Measurements from ENCODE around the gene CANT1.

The CANT1 gene

GRCh38 chr17:79017546-79018369 is 8.2 kb upstream of the CANT1 start:
- Mint-ChIP-seq H3K9me3 (peaks cover 42% of the 10 kb centered on the region), H3K27ac (no peak overlapping the region), H3K4me3 (no peak overlapping the region), H3K4me1 (peaks cover 13% of the 10 kb centered on the region), H3K27me3 (ENCODE audit: low read depth, poor library complexity) (peaks cover 52% of the 10 kb centered on the region), H3K36me3 (ENCODE audit: low read depth) (no peaks in the 10 kb centered on the region)
- no peak for DNase-seq
- TF ChIP-seq, protein P1, sequence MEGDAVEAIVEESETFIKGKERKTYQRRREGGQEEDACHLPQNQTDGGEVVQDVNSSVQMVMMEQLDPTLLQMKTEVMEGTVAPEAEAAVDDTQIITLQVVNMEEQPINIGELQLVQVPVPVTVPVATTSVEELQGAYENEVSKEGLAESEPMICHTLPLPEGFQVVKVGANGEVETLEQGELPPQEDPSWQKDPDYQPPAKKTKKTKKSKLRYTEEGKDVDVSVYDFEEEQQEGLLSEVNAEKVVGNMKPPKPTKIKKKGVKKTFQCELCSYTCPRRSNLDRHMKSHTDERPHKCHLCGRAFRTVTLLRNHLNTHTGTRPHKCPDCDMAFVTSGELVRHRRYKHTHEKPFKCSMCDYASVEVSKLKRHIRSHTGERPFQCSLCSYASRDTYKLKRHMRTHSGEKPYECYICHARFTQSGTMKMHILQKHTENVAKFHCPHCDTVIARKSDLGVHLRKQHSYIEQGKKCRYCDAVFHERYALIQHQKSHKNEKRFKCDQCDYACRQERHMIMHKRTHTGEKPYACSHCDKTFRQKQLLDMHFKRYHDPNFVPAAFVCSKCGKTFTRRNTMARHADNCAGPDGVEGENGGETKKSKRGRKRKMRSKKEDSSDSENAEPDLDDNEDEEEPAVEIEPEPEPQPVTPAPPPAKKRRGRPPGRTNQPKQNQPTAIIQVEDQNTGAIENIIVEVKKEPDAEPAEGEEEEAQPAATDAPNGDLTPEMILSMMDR (IDR thresholded peaks at IDR 0.05) = no peak

- no peak overlapping the region for H3K4me3 Mint-ChIP-seq
- peaks cover 62% of the 10 kb centered on the region for H3K9me3 Mint-ChIP-seq
- no peaks in the 10 kb centered on the region for H3K36me3 Mint-ChIP-seq (ENCODE audit: low read depth)
- TF ChIP-seq, protein P1 (IDR thresholded peaks at IDR 0.05) = no peak
- no peak overlapping the region for H3K27ac Mint-ChIP-seq
- H3K4me1 Mint-ChIP-seq = peaks cover 16% of the 10 kb centered on the region
- no peak for DNase-seq
- H3K27me3 Mint-ChIP-seq (ENCODE audit: low read depth, poor library complexity) = peaks cover 31% of the 10 kb centered on the region
These were observed 4.7 kb upstream of the CANT1 start for GRCh38 chr17:79014158-79014758.

DNA sequence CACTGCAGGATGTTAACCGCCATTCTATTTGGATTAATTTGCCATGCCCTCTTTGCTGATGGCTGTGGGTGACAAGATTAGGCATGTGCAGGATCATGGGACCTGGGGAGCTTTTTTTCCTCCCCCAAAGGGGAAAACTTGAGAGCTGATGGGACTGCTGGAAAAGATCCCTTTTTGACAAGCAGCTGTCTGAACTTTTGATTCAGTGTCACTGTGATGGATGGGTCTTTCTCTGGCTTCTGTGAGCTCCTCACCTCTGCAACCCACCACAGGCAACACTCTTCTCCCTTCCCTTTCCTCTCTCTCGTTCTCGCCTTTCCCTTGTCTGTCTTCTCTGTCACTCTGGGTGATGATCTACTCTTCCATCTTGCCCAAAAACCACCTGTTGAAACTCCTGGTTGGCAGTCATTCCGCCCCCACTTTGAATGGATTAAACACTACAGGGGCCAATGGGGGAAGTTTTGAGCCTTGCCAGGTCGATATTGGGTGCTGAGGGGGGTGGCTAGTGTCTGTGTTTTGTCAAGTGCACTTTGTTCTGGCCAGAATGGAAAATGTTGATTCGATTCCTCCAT is 3.1 kb upstream of the CANT1 start:
- peaks cover 62% of the 10 kb centered on the region for H3K9me3 Mint-ChIP-seq
- no peak for DNase-seq
- peaks cover 30% of the 10 kb centered on the region for H3K4me1 Mint-ChIP-seq
- TF ChIP-seq, protein P1 (IDR thresholded peaks at IDR 0.05) = no peak
- H3K27ac Mint-ChIP-seq = no peak overlapping the region
- H3K4me3 Mint-ChIP-seq = no peak overlapping the region
- peaks cover 28% of the 10 kb centered on the region for H3K27me3 Mint-ChIP-seq (ENCODE audit: low read depth, poor library complexity)
- no peaks in the 10 kb centered on the region for H3K36me3 Mint-ChIP-seq (ENCODE audit: low read depth)

GRCh38 chr17:79011451-79012147 is 2.0 kb upstream of the CANT1 start:
- H3K27me3 Mint-ChIP-seq (ENCODE audit: low read depth, poor library complexity) = peaks cover 23% of the 10 kb centered on the region
- no peak overlapping the region for H3K27ac Mint-ChIP-seq
- H3K9me3 Mint-ChIP-seq = peaks cover 53% of the 10 kb centered on the region
- no peak overlapping the region for H3K4me3 Mint-ChIP-seq
- no peak for DNase-seq
- H3K4me1 Mint-ChIP-seq = peaks cover 40% of the 10 kb centered on the region
- TF ChIP-seq, protein P1 (IDR thresholded peaks at IDR 0.05) = no peak
- H3K36me3 Mint-ChIP-seq (ENCODE audit: low read depth) = peaks cover 5% of the 10 kb centered on the region

DNA sequence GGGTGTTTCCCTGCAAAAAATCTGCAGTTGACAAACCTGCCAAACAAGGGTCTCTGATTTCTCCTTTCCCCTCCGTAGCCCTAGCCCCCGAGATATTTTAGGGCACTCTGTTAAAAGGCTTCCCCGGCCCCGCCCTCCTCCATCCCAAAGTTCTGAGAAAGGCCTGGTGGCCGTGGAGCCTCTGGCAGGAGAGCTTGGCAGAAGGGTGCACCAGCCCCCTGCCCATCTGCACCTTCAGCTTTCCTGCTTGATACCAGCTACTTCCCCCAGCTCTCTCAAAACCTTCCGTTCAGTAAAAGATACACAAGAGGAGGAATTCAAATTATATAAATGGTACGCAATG is 711 bp upstream of the CANT1 start:
- TF ChIP-seq, protein P1 (IDR thresholded peaks at IDR 0.05) = no peak

More for the DNA sequence above, 711 bp upstream of the CANT1 start:
- Mint-ChIP-seq H3K9me3 (peaks cover 45% of the 10 kb centered on the region), H3K27me3 (ENCODE audit: low read depth, poor library complexity) (peaks cover 20% of the 10 kb centered on the region), H3K36me3 (ENCODE audit: low read depth) (peaks cover 5% of the 10 kb centered on the region), H3K4me1 (peaks cover 50% of the 10 kb centered on the region), H3K27ac (no peak overlapping the region), H3K4me3 (peak overlapping the region; percentile 97)
- DNase-seq = no peak

Data from nephron progenitor cell (in vitro differentiated cells).